GM12875 (cell line): ENCODE results near the gene EEPD1.
"Not testable (repeated sequence)": the region's sequence is repeated elsewhere in the genome, so short reads cannot be mapped to it uniquely, and the experiment has no call there.

Experiments
- H3K4me3 ChIP-seq: one replicate; pipeline ENCODE4 v1.5.1; 2011; ENCODE audit warnings: low read depth, low read length, control low read depth
- TF ChIP-seq, protein P1 (sequence below): IDR thresholded peaks from 2 replicates; pipeline ENCODE4 v1.5.1; 2011; ENCODE audit warnings: low read depth, mild to moderate bottlenecking, control low read depth, inconsistent platforms, low read length, moderate library complexity, borderline replicate concordance; ENCODE audit not compliant: insufficient read depth

The EEPD1 gene

DNA sequence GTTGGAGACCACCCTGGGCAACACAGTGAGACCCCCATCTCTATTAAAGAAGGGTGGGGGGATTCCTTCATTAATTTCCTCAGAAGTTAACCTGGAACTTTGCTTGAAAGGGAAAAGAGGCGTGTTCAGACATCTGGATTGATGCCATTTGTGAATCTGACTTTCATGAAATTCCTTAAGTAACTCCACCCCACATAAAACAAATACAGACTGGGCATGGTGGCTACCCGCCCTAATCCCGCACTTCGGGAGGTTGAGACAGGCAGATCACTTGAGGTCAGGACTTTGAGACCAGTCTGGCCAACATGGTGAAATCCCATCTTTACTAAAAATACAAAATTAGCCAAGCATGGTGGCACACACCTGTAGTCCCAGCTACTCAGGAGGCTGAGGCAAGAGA lies 75.0 kb downstream of the EEPD1 start:
- H3K4me3 ChIP-seq = no peak overlapping the region
- TF ChIP-seq, protein P1, sequence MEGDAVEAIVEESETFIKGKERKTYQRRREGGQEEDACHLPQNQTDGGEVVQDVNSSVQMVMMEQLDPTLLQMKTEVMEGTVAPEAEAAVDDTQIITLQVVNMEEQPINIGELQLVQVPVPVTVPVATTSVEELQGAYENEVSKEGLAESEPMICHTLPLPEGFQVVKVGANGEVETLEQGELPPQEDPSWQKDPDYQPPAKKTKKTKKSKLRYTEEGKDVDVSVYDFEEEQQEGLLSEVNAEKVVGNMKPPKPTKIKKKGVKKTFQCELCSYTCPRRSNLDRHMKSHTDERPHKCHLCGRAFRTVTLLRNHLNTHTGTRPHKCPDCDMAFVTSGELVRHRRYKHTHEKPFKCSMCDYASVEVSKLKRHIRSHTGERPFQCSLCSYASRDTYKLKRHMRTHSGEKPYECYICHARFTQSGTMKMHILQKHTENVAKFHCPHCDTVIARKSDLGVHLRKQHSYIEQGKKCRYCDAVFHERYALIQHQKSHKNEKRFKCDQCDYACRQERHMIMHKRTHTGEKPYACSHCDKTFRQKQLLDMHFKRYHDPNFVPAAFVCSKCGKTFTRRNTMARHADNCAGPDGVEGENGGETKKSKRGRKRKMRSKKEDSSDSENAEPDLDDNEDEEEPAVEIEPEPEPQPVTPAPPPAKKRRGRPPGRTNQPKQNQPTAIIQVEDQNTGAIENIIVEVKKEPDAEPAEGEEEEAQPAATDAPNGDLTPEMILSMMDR = no peak

DNA sequence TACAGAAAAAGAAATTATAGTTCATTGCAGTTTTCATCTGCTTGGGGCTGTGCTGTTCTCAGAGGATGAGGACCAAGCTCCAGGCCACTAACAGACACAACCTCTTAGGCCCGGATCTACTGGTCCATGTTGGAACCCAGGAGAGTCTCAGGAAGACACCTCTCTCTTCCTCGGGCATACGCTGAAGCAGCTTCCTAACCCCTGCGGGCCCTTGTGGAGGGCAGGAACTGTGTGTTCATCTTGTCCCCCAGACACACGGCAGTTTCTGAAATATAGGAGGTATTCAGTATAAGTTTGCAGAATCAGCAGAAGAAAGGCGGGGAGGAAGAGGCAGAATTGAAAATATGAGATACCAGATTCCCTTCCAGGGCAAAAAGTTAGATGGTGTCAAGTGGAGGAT lies 78.4 kb downstream of the EEPD1 start:
- TF ChIP-seq, protein P1 = no peak
- no peak overlapping the region for H3K4me3 ChIP-seq

DNA sequence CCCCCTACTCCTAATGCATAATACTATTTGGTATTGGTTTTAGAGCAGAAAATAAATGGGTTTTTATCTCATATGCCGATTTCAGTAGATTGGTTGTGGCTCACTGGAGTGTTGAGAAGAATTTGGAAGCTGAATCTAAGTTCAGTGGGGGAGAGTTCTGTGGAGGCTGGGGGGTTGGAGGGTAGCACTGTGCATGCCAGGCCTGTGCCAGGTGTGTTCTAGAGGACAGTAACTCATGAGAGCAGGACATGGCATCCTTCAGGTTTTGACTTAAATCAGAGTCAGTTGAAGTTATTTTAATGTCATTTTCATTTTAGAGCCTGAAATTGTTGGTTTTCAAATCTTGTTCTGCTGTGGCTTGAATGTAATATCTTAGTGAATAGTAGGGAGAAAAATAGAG lies 79.5 kb downstream of the EEPD1 start:
- H3K4me3 ChIP-seq = no peak overlapping the region
- TF ChIP-seq, protein P1 = no peak

DNA sequence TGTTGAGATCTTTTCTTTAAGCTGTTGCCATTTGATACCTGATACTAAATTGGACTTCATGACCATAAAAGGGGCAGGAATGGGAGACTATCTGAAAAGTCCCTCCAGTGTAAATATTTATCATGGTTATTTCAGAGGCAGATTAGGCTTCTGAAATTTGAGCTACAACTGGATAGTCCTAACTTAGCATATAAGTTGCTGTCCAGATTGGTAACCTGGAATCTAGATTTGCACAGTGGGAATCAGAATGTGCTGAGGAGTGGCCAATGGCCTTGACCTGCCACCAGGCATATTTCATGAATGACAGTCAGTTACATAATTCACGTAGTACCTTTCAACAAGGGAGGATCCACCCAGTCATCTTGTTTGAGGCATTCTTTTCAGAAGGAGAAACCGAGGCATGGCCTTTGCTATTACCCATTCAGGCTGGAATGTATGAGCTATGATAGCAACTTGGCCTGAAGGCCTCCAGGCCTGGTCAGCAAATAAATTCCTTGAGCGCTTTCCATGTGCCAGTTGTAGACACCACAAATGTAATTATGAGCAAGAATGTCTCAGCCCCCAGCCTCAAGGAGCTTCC lies 80.0 kb downstream of the EEPD1 start:
- no peak overlapping the region for H3K4me3 ChIP-seq
- TF ChIP-seq, protein P1 = no peak

DNA sequence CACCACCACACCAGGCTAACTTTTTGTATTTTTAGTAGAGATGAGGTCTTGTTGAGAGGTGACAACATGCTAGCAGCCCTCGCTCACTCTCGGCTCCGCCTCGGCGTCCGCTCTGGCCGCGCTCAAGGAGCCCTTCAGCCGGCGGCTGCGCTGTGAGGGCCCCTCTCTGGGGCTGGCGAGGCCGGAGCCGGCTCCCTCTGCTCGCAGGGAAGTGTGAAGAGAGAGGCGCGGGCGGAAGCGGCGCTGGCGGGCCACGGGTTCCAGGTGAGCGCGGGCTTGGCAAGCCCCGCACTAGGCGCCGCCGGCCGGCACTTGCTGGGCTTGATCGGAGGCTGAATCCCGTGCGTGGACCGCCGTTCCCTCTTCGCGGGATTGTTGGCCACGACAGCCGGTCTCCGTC lies 83.0 kb downstream of the EEPD1 start:
- H3K4me3 ChIP-seq = no peak overlapping the region
- TF ChIP-seq, protein P1 = no peak

DNA sequence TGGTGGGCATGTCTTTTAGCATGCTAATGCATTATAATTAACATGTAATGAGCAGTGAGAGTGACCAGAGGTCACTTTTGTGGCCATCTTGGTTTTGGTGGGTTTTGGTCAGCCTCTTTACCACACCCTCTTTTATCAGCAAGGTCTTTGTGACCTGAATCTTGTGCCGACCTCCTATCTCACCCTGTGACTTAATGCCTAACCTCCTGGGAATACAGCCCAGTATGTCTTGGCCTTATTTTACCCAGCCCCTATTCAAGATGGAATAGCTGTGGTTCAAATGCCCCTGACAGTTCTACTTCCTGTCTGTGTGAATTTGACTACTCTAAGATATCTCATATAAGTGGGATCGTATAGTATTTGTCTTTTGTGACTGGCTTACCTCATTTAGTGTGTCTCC lies 85.1 kb downstream of the EEPD1 start:
- no peak overlapping the region for H3K4me3 ChIP-seq
- TF ChIP-seq, protein P1 = no peak

DNA sequence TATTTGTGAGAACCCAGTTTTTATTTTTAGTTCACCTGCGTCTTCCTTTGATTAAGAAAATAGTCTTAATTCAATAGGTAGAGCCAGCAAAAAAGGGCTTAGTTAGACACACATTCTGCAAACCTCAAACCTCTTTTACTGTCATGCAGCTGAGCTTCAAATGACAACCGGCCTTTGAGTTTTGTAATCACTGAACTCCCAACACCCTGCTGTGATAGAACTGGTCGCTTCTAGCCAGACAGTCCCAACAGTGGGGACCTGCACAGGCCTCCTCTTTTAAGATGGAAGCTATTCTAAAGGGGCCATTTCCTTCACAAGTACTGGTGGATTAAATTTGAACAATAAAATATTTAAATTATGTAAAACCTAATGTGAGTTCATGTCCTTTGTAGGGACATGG lies 90.3 kb downstream of the EEPD1 start:
- H3K4me3 ChIP-seq = not testable (repeated sequence)

DNA sequence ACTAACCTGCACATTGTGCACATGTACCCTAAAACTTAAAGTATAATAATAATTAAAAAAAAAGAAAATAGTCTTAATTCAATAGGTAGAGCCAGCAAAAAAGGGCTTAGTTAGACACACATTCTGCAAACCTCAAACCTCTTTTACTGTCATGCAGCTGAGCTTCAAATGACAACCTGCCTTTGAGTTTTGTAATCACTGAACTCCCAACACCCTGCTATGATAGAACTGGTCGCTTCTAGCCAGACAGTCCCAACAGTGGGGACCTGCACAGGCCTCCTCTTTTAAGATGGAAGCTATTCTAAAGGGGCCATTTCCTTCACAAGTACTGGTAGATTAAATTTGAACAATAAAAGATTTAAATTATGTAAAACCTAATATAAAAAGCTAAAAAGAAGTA lies 90.9 kb downstream of the EEPD1 start:
- not testable (repeated sequence) for H3K4me3 ChIP-seq
